Erythroblast (primary cell): ENCODE measurements around the gene NDUFS1.

ENCODE experiments used
- GATA1 ChIP-seq: IDR thresholded peaks from 2 replicates; pipeline ENCODE4 v1.6.1; 2011; ENCODE audit warnings: low read depth, mild to moderate bottlenecking, control low read depth, low read length, moderate library complexity
- POLR2A ChIP-seq: IDR thresholded peaks from 2 replicates; pipeline ENCODE4 v1.6.1; 2011; ENCODE audit warnings: mild to moderate bottlenecking, low read length

GRCh38 chr2:206150631-206151030 lies 8.6 kb downstream of the NDUFS1 start:
- TF ChIP-seq POLR2A (no peak), GATA1 (no peak)
